D721Med (cell line): ENCODE data around the gene P2RX5.

Source experiments
- DNase-seq: peaks from one replicate; pipeline ENCODE4 v3.0.0; 2011; ENCODE audit warnings: low spot score; ENCODE audit not compliant: insufficient read length
- FAIRE-seq: peaks from 2 replicates; lab custom pipeline; 2011; peaks lifted over from hg19 to GRCh38; lab: Jason Lieb, UNC
- CTCF ChIP-seq: IDR thresholded peaks from 2 replicates; pipeline ENCODE4 v1.5.1; 2012; ENCODE audit warnings: mild to moderate bottlenecking, control low read depth; ENCODE audit not compliant: insufficient read depth; ENCODE audit errors: missing control alignments

The P2RX5 gene

GRCh38 chr17:3668279-3669084, 27.5 kb downstream of the P2RX5 start, which contains the start of the genes EMC6 and TAX1BP3:
Gene EMC6, plus strand, starts transcription at chr17:3668812. Its CDS starts 335 bp downstream, at chr17:3669147.
Gene TAX1BP3, minus strand, starts transcription at chr17:3668578. Its CDS starts 52 bp downstream, at chr17:3668526.
- DNase-seq (peak; percentile 99), FAIRE-seq (no peak)
- TF ChIP-seq CTCF: no peak

- FAIRE-seq (no peak), DNase-seq (no peak)
- TF ChIP-seq CTCF: no peak
These were observed 28.3 kb downstream of the P2RX5 start for GRCh38 chr17:3667366-3668278.

- FAIRE-seq (no peak), DNase-seq (no peak)
- no peak for TF ChIP-seq CTCF
These were observed 29.4 kb downstream of the P2RX5 start for GRCh38 chr17:3666516-3666915.

- DNase-seq: no peak
- FAIRE-seq: no peak
- TF ChIP-seq CTCF: no peak
These were observed 30.1 kb downstream of the P2RX5 start for GRCh38 chr17:3665834-3666233.

- FAIRE-seq: no peak
- TF ChIP-seq CTCF: no peak
- no peak for DNase-seq
These were observed 32.6 kb downstream of the P2RX5 start for GRCh38 chr17:3663102-3664011.

- no peak for DNase-seq
- no peak for FAIRE-seq
- TF ChIP-seq CTCF: no peak
These were observed 35.6 kb downstream of the P2RX5 start for GRCh38 chr17:3660311-3660891.
